Measurements from ENCODE around the gene MTRF1.

- TF ChIP-seq CTCF (IDR thresholded peaks at IDR 0.05): no peak
- no peak for TF ChIP-seq POLR2A (IDR thresholded peaks at IDR 0.05)
- TF ChIP-seq POLR2AphosphoS5 (IDR thresholded peaks at IDR 0.05): no peak
Observed at GRCh38 chr13:41232578-41233480, 30.5 kb downstream of the MTRF1 start.

Data from prostate gland (tissue), 2 donors.